Lower leg skin (tissue), 3 donors: ENCODE results near the gene BEST2.

Source experiments
- POLR2A ChIP-seq, 2 donors: fragments of 450-650 bp; IDR thresholded peaks; one replicate each; pipeline ENCODE4 v1.6.1; 2016 to 2017; ENCODE audit warnings: antibody characterized with exemption in 2 of 2, mild to moderate bottlenecking in 1 of 2, moderate library complexity in 1 of 2
- TF ChIP-seq, protein P1 (sequence below), 3 donors: fragments of 450-650 bp; IDR thresholded peaks; one replicate each; pipeline ENCODE4 v1.5.1; 2016; ENCODE audit warnings: antibody characterized with exemption in 3 of 3, mild to moderate bottlenecking in 3 of 3, moderate library complexity in 2 of 3

DNA sequence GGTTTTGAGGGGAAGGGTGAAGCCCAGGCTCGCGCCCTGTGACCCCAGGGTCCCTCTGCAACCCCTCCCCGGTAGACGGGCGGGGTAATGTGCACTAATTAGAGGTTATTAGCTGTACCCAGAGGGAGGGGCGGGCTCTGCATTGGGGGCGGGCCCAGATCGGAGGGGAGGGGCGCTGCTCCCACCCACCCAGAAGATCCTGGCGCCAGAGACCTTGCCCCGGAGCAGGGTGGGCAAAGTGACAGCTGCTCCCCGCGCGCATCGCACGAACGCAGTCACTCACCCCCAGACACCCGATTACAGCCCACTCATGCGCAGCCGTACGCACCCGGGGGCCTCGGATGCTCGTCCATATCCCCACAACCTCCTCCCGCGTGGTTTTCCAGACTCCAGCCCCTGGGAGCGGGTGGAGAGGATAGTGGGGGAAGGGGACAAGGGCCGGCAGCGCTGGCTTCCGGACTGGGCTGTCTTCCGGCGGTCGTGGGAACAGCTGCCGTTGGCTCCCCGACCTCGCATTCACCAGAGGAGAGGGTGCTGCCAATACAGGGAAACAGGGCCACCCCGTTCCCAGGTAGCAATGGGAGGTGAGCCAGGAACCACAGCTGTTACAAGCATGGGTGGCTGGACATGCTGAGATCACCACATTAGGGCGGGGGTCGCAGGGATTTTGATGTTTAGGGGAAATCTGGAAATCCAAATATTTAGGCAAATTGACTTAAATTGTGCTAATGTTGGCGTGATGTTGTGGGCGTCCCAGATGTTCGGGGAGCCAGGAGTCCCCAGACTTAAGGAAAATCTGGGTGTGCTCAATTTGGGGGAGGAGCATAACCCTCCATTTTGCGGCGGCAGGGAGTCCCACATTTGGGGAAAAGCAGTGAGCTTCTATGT, 26.7 kb downstream of the BEST2 start:
- TF ChIP-seq, protein P1, sequence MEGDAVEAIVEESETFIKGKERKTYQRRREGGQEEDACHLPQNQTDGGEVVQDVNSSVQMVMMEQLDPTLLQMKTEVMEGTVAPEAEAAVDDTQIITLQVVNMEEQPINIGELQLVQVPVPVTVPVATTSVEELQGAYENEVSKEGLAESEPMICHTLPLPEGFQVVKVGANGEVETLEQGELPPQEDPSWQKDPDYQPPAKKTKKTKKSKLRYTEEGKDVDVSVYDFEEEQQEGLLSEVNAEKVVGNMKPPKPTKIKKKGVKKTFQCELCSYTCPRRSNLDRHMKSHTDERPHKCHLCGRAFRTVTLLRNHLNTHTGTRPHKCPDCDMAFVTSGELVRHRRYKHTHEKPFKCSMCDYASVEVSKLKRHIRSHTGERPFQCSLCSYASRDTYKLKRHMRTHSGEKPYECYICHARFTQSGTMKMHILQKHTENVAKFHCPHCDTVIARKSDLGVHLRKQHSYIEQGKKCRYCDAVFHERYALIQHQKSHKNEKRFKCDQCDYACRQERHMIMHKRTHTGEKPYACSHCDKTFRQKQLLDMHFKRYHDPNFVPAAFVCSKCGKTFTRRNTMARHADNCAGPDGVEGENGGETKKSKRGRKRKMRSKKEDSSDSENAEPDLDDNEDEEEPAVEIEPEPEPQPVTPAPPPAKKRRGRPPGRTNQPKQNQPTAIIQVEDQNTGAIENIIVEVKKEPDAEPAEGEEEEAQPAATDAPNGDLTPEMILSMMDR (IDR thresholded peaks at IDR 0.05) = no peak
- no peak for TF ChIP-seq POLR2A (IDR thresholded peaks at IDR 0.05)
